ENCODE measurements around the gene SPRYD3. TPM values are rescaled to one million over a fixed set of nuclear protein-coding genes. Genes with fewer than 3 reads are reported as not detected.
"Not testable (repeated sequence)": the region's sequence is repeated elsewhere in the genome, so short reads cannot be mapped to it uniquely, and the experiment has no call there.

Gene SPRYD3
- total RNA-seq, 1 experiment from 2014 or later = 35.2 TPM

DNA sequence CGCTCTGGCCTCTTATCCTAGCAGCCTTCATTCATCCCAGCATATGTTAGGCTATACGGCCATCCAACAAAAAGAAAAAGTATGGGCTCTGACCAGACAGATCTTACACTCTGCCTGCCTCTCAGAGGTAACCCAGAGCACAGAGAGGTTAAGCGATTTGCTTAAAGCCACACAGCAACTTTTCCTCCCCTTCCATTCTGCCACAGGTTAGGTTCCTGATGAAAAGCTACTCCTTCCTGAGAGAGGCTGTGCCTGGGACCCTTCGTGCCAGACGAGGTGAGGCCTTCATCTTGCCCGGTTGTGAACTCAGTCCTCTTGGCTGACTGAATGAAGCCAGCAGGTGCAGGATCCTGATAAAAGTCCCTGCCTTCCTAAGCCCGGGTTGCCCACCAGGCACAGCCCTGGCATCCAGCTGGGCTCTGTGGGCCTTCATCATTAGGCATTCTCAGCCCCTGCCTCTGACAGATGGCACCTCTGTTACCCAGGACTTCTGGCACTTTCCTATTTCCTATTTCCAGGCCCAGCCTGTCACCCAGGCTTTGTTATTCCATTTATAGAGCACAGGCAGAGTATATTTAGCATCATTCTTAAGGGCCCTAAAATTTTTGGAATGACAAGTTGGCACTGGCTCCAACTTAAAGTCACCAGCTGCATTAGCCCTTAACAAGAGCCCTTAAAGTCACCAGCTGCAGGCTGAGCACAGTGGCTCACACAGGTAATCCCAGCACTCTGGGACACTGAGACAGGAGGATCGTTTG, 36.9 kb upstream of the SPRYD3 start:
- TF ChIP-seq, protein P1, sequence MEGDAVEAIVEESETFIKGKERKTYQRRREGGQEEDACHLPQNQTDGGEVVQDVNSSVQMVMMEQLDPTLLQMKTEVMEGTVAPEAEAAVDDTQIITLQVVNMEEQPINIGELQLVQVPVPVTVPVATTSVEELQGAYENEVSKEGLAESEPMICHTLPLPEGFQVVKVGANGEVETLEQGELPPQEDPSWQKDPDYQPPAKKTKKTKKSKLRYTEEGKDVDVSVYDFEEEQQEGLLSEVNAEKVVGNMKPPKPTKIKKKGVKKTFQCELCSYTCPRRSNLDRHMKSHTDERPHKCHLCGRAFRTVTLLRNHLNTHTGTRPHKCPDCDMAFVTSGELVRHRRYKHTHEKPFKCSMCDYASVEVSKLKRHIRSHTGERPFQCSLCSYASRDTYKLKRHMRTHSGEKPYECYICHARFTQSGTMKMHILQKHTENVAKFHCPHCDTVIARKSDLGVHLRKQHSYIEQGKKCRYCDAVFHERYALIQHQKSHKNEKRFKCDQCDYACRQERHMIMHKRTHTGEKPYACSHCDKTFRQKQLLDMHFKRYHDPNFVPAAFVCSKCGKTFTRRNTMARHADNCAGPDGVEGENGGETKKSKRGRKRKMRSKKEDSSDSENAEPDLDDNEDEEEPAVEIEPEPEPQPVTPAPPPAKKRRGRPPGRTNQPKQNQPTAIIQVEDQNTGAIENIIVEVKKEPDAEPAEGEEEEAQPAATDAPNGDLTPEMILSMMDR (IDR thresholded peaks at IDR 0.05; ENCODE audit: unreplicated experiment) = no peak
- Mint-ChIP-seq H3K9me3 (ENCODE audit: unreplicated experiment) (no peaks in the 10 kb centered on the region), H3K4me3 (ENCODE audit: unreplicated experiment) (no peak overlapping the region), H3K4me1 (ENCODE audit: insufficient read depth, unreplicated experiment) (no peaks in the 10 kb centered on the region), H3K27me3 (ENCODE audit: insufficient read depth, unreplicated experiment) (no peaks in the 10 kb centered on the region), H3K36me3 (ENCODE audit: insufficient read depth, unreplicated experiment) (no peaks in the 10 kb centered on the region), H3K27ac (ENCODE audit: low read depth, unreplicated experiment) (no peak overlapping the region)
- BruUV-seq (replicated peaks) = no TSS peak
- intact Hi-C loops (cut with micrococcal nuclease) = no loop called here
- no peak for DNase-seq (ENCODE audit: unreplicated experiment)
- CTCF ChIA-PET = interaction anchor here (0.6 to 1.4 kb wide), 3 partner anchors 13 to 77 kb away, joined by 3 read pairs; no protein-coding TSS in a partner anchor
- POLR2A ChIA-PET = no interaction called here

DNA sequence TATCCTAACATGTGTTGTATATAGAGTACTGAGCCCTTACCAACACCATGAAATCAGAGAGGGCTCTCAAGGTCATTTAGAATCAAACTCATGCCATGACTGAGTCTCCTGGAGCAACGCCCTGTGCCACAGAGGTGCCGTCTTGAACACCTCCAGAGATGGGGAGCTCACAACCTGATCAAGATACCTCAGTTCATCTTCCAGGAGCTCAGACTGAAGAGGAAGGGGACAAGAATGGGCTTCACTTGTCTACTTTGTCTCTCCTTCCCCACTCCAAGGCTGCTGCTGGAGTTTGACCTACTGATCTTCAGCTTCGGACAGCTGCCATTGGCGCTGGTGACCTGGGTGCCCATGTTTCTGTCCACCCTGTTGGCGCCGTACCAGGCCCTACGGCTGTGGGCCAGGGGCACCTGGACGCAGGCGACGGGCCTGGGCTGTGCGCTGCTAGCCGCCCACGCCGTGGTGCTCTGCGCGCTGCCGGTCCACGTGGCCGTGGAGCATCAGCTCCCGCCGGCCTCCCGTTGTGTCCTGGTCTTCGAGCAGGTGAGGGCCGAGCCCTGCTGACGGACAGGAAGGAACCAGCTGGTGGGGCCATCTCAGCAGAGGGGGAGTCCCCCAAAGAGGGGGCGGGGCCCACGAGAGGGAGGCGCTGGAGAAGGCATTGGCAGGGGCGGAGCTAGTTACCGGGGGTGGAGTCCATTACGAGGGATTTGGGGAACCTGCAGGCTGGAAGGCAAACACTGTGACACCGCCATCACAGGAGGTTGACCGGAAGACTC, 36.1 kb upstream of the SPRYD3 start:
- no peaks in the 10 kb centered on the region for H3K27me3 Mint-ChIP-seq (ENCODE audit: insufficient read depth, unreplicated experiment)

DNA sequence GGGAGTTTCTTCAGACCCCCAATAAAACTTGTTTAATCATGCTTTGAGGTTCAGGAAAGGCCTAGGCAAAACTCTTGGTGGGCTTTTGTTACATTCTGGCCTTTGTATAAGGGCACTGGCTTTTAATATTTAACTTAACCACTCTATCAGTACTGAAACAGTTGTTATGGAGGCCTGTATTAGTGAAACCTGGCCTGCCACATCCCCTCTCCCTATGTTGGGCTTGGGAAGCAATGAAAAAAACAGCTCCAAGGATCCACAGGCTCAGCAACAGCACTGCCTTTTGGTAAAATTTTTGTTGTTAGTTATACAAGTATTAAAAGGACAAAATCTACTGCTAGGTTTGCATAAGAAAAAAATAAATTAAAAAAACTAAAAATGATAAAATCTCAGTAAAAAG, 34.8 kb upstream of the SPRYD3 start:
- no peak for DNase-seq (ENCODE audit: unreplicated experiment)
- H3K36me3 Mint-ChIP-seq (ENCODE audit: insufficient read depth, unreplicated experiment) = no peaks in the 10 kb centered on the region
- H3K4me3 Mint-ChIP-seq (ENCODE audit: unreplicated experiment) = no peak overlapping the region
- ChIA-PET POLR2A (no interaction called here), CTCF (interaction anchor here (0.6 to 2.1 kb wide), 3 partner anchors 15 to 46 kb away, joined by 3 to 8 read pairs (median 3); no protein-coding TSS in a partner anchor)
- no peaks in the 10 kb centered on the region for H3K27me3 Mint-ChIP-seq (ENCODE audit: insufficient read depth, unreplicated experiment)
- intact Hi-C loops (cut with micrococcal nuclease) = no loop called here
- H3K27ac Mint-ChIP-seq (ENCODE audit: low read depth, unreplicated experiment) = no peak overlapping the region
- TF ChIP-seq, protein P1 (IDR thresholded peaks at IDR 0.05; ENCODE audit: unreplicated experiment) = no peak
- BruUV-seq (replicated peaks) = no TSS peak
- H3K4me1 Mint-ChIP-seq (ENCODE audit: insufficient read depth, unreplicated experiment) = no peaks in the 10 kb centered on the region
- H3K9me3 Mint-ChIP-seq (ENCODE audit: unreplicated experiment) = no peaks in the 10 kb centered on the region

More for the DNA sequence above, 36.1 kb upstream of the SPRYD3 start:
- H3K9me3 Mint-ChIP-seq (ENCODE audit: unreplicated experiment) = no peaks in the 10 kb centered on the region
- no peaks in the 10 kb centered on the region for H3K36me3 Mint-ChIP-seq (ENCODE audit: insufficient read depth, unreplicated experiment)
- TF ChIP-seq, protein P1 (IDR thresholded peaks at IDR 0.05; ENCODE audit: unreplicated experiment) = no peak
- POLR2A ChIA-PET = no interaction called here
- DNase-seq (ENCODE audit: unreplicated experiment) = no peak
- intact Hi-C loops (cut with micrococcal nuclease) = no loop called here
- H3K27ac Mint-ChIP-seq (ENCODE audit: low read depth, unreplicated experiment) = no peak overlapping the region
- BruUV-seq (replicated peaks) = no TSS peak
- H3K4me3 Mint-ChIP-seq (ENCODE audit: unreplicated experiment) = no peak overlapping the region
- H3K4me1 Mint-ChIP-seq (ENCODE audit: insufficient read depth, unreplicated experiment) = no peaks in the 10 kb centered on the region
- CTCF ChIA-PET = interaction anchor here (0.6 to 2.1 kb wide), 3 partner anchors 16 to 76 kb away, joined by 3 to 8 read pairs (median 3); no protein-coding TSS in a partner anchor

DNA sequence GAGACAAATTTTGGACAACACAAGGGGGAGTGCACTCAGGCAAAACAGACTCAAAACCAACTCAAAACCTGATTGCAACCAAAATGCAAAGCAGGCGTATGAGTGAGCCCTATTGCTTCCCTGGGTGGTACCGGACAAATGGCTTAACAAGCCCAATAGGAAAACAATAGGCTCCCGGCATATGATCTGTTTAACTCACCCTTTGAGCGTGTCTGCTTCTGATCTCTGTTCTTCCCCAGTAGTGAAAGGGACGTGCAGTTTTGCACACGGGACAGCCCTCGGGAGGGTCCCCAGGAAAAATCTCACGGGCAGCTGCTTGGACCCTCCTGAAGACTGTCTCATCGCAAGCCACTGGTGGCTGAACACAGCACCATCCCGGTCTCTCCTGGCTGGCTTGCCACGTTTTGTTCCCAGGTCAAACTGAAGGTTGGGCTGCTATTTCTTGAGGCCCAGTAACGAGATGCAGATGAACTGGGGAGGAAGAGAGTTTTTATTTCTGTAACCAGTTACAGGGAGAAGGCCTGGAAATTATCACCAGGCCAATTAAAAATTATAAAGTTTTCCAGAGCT, 34.0 kb upstream of the SPRYD3 start:
- no peak for DNase-seq (ENCODE audit: unreplicated experiment)
- BruUV-seq (replicated peaks) = no TSS peak
- CTCF ChIA-PET = interaction anchor here (0.6 to 2.1 kb wide), 3 partner anchors 14 to 98 kb away, joined by 3 to 8 read pairs (median 3); no protein-coding TSS in a partner anchor
- H3K4me1 Mint-ChIP-seq (ENCODE audit: insufficient read depth, unreplicated experiment) = no peaks in the 10 kb centered on the region
- intact Hi-C loops (cut with micrococcal nuclease) = no loop called here
- POLR2A ChIA-PET = no interaction called here
- no peaks in the 10 kb centered on the region for H3K9me3 Mint-ChIP-seq (ENCODE audit: unreplicated experiment)
- H3K36me3 Mint-ChIP-seq (ENCODE audit: insufficient read depth, unreplicated experiment) = no peaks in the 10 kb centered on the region
- no peak overlapping the region for H3K4me3 Mint-ChIP-seq (ENCODE audit: unreplicated experiment)
- H3K27me3 Mint-ChIP-seq (ENCODE audit: insufficient read depth, unreplicated experiment) = no peaks in the 10 kb centered on the region
- H3K27ac Mint-ChIP-seq (ENCODE audit: low read depth, unreplicated experiment) = no peak overlapping the region
- TF ChIP-seq, protein P1 (IDR thresholded peaks at IDR 0.05; ENCODE audit: unreplicated experiment) = no peak

DNA sequence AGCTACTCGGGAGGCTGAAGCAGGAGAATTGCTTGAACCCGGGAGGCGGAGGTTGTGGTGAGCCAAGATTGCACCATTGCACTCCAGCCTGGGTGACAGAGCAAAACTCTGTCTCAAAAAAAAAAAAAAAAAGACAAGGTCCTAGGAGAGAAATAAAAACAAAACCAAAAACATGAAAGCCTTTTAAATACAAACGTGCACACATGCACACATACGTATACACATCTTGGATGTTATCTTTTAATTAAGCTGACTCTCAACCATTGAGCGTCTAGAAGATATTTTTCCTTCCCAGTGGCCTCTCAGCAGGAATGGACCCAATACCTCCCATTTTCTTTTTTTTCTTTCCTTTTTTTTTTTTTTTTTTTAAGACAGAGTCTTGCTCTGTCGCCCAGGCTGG, 33.2 kb upstream of the SPRYD3 start:
- BruUV-seq (replicated peaks) = not testable (repeated sequence)
- CTCF ChIA-PET = interaction anchor here (0.6 to 1.0 kb wide), 3 partner anchors 14 to 107 kb away, joined by 3 to 4 read pairs (median 3); no protein-coding TSS in a partner anchor

More for the DNA sequence above, 33.2 kb upstream of the SPRYD3 start:
- H3K27ac Mint-ChIP-seq (ENCODE audit: low read depth, unreplicated experiment); H3K4me1 Mint-ChIP-seq (ENCODE audit: insufficient read depth, unreplicated experiment); H3K36me3 Mint-ChIP-seq (ENCODE audit: insufficient read depth, unreplicated experiment); H3K4me3 Mint-ChIP-seq (ENCODE audit: unreplicated experiment); H3K9me3 Mint-ChIP-seq (ENCODE audit: unreplicated experiment); H3K27me3 Mint-ChIP-seq (ENCODE audit: insufficient read depth, unreplicated experiment); intact Hi-C loops (cut with micrococcal nuclease); DNase-seq (ENCODE audit: unreplicated experiment): not testable (repeated sequence)
- POLR2A ChIA-PET = interaction anchor here (0.6 kb wide), 1 partner anchor 26 kb away, joined by 4 read pairs; no protein-coding TSS in a partner anchor
